ENCODE data around the gene EVI5. TPM values are rescaled to one million over a fixed set of nuclear protein-coding genes. Genes with fewer than 3 reads are reported as not detected.

The EVI5 gene
- total RNA-seq, 1 experiment from 2014 or later, result 38.2 TPM

DNA sequence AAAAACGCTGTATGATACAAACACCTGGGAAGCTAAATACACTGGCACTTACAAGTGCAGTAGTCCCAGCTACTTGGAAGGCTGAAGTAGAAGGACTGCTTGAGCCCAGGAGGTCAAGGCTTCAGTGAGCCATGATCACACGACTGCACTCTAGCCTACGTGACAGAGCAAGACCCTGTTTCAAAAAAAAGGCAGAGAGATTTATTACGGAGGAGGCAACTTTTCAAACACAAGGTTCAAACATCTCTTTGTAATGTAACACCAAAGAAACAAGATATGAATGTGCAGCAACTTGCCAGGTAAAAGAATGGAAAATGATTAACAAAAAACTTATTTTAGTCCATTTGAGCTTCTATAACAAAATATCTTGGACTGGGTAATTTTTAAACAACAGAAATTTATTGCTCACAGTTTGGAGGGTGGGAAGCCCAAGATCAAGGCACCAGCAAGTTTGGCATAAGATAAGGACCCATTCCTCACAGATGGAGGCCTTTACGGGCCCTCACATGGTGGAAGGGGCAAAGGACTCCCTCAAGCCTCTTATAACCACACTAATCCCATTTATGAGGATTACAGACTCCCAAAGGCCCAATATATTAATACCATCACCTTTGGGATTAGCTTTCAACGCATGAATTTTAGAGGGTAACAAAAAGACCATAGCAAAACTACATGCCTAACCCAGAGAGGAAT, 73.3 kb downstream of the EVI5 start:
- H3K4me2 ChIP-seq (ENCODE audit: low read length), result no peak overlapping the region
- H3K9me3 ChIP-seq (ENCODE audit: low read length), result no peaks in the 10 kb centered on the region
- no peak overlapping the region for H3K9ac ChIP-seq (ENCODE audit: low read length)
- H3K4me3 ChIP-seq (ENCODE audit: low read length), result no peak overlapping the region
- intact Hi-C loops (cut with micrococcal nuclease), result no loop called here
- ChIA-PET CTCF (no interaction called here), POLR2A (ENCODE audit: unreplicated experiment) (no interaction called here)
- ATAC-seq (no peak), DNase-seq (no peak)
- no TSS peak for BruUV-seq (replicated peaks)
- H2AFZ ChIP-seq (ENCODE audit: low read length), result no peak overlapping the region
- H3K27ac ChIP-seq (ENCODE audit: low read length), result no peak overlapping the region
- no peaks in the 10 kb centered on the region for H4K20me1 ChIP-seq (ENCODE audit: low read length)
- H3K4me1 ChIP-seq (ENCODE audit: insufficient read depth, low read length), result peaks cover 39% of the 10 kb centered on the region
- H3K9me2 ChIP-seq (replicated peaks; ENCODE audit: low read length), result no peaks in the 10 kb centered on the region
- no peaks in the 10 kb centered on the region for H3K36me3 ChIP-seq (ENCODE audit: low read depth, low read length)
- H3F3A ChIP-seq (ENCODE audit: low read length, unreplicated experiment), result no peaks in the 10 kb centered on the region
- H3K27me3 ChIP-seq (ENCODE audit: low read length), result no peaks in the 10 kb centered on the region
- TF ChIP-seq EZH2phosphoT487 (IDR thresholded peaks at IDR 0.05; ENCODE audit: borderline replicate concordance, low read length), result no peak
- TF ChIP-seq EZH2 (IDR thresholded peaks at IDR 0.05; ENCODE audit: low read length, unreplicated experiment), result no peak
- TF ChIP-seq, protein P1, sequence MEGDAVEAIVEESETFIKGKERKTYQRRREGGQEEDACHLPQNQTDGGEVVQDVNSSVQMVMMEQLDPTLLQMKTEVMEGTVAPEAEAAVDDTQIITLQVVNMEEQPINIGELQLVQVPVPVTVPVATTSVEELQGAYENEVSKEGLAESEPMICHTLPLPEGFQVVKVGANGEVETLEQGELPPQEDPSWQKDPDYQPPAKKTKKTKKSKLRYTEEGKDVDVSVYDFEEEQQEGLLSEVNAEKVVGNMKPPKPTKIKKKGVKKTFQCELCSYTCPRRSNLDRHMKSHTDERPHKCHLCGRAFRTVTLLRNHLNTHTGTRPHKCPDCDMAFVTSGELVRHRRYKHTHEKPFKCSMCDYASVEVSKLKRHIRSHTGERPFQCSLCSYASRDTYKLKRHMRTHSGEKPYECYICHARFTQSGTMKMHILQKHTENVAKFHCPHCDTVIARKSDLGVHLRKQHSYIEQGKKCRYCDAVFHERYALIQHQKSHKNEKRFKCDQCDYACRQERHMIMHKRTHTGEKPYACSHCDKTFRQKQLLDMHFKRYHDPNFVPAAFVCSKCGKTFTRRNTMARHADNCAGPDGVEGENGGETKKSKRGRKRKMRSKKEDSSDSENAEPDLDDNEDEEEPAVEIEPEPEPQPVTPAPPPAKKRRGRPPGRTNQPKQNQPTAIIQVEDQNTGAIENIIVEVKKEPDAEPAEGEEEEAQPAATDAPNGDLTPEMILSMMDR (conservative IDR thresholded peaks at IDR 0.05; ENCODE audit: low read depth, low read length), result no peak
- H3K79me2 ChIP-seq (ENCODE audit: low read length), result no peaks in the 10 kb centered on the region

DNA sequence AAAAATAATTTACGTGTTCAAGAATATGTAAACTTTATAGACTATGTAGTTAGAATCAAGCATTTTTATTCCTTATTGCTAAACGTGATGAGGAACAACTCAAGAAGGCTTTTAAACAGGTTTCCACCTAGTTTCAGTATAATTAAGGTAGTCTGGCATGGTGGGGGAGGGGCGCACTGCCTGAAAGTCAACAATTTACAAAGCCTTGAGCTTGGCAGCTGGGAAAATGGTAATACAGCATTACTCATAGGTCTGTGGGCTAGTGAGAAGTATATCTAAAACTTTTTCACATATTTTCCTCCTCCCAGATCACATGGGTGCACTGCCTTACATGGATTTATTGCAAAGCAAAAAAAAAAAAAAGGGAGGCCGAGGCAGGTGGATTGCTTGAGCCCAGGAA, 75.2 kb downstream of the EVI5 start:
- H3K27ac ChIP-seq (ENCODE audit: low read length), result no peak overlapping the region
- no peak overlapping the region for H3K9ac ChIP-seq (ENCODE audit: low read length)
- peaks cover 3% of the 10 kb centered on the region; the same call in 1 of the 2 replicates for H4K20me1 ChIP-seq (ENCODE audit: low read length)
- intact Hi-C loops (cut with micrococcal nuclease), result no loop called here
- no peaks in the 10 kb centered on the region for H3K9me3 ChIP-seq (ENCODE audit: low read length)
- H3K36me3 ChIP-seq (ENCODE audit: low read depth, low read length), result no peaks in the 10 kb centered on the region
- BruUV-seq (replicated peaks), result no TSS peak
- DNase-seq, result peak; percentile 72
- H3K27me3 ChIP-seq (ENCODE audit: low read length), result no peaks in the 10 kb centered on the region
- no peak overlapping the region for H3K4me3 ChIP-seq (ENCODE audit: low read length)
- H3K4me2 ChIP-seq (ENCODE audit: low read length), result peak overlapping the region; percentile 47; the same call in 1 of the 2 replicates
- TF ChIP-seq EZH2phosphoT487 (IDR thresholded peaks at IDR 0.05; ENCODE audit: borderline replicate concordance, low read length) (no peak), EZH2 (IDR thresholded peaks at IDR 0.05; ENCODE audit: low read length, unreplicated experiment) (no peak)
- TF ChIP-seq, protein P1 (conservative IDR thresholded peaks at IDR 0.05; ENCODE audit: low read depth, low read length), result no peak
- H2AFZ ChIP-seq (ENCODE audit: low read length), result no peak overlapping the region
- ATAC-seq, result peak; percentile 87
- H3K9me2 ChIP-seq (replicated peaks; ENCODE audit: low read length), result no peaks in the 10 kb centered on the region
- CTCF ChIA-PET, result interaction anchor here (0.6 kb wide), 1 partner anchor 27 kb away, joined by 3 read pairs; no protein-coding TSS in a partner anchor
- POLR2A ChIA-PET (ENCODE audit: unreplicated experiment), result interaction anchor here (0.6 kb wide), 1 partner anchor 49 kb away, joined by 3 read pairs; no protein-coding TSS in a partner anchor
- H3F3A ChIP-seq (ENCODE audit: low read length, unreplicated experiment), result no peaks in the 10 kb centered on the region
- peaks cover 48% of the 10 kb centered on the region for H3K4me1 ChIP-seq (ENCODE audit: insufficient read depth, low read length)
- H3K79me2 ChIP-seq (ENCODE audit: low read length), result peaks cover 4% of the 10 kb centered on the region; the same call in 1 of the 2 replicates

DNA sequence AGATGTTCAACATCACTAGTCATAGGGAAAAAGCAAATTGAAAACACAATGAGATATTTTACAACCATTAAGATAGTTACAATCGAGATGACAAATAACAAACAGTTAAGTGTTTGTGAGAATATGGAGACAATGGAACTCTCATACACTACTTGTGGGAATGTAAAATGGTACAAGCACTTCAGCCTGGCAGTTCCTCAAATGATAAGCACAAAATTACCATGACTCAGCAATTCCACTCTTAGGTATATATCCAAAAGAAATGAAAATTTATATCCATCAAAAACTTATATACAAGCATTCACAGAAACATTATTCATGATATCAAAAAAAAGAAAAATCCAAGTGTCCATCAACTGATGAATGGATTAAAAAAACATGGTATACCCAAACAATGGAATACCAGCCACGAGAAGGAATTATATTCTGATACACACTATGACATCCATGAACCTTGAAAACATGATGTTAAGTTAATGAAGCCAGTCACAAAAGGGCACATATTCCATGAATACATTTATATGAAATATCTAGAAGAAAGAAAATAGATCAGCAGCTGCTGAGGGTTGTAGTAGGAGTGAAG, 76.4 kb downstream of the EVI5 start:
- no peak for DNase-seq
- H3K4me1 ChIP-seq (ENCODE audit: insufficient read depth, low read length), result peaks cover 48% of the 10 kb centered on the region

More for the DNA sequence above, 76.4 kb downstream of the EVI5 start:
- Histone ChIP-seq H3K4me3 (ENCODE audit: low read length) (no peak overlapping the region), H3K27me3 (ENCODE audit: low read length) (no peaks in the 10 kb centered on the region), H3K36me3 (ENCODE audit: low read depth, low read length) (no peaks in the 10 kb centered on the region), H3K4me2 (ENCODE audit: low read length) (no peak overlapping the region), H3K9ac (ENCODE audit: low read length) (no peak overlapping the region), H3K9me3 (ENCODE audit: low read length) (no peaks in the 10 kb centered on the region), H3K27ac (ENCODE audit: low read length) (no peak overlapping the region), H4K20me1 (ENCODE audit: low read length) (peaks cover 3% of the 10 kb centered on the region; the same call in 1 of the 2 replicates), H3K79me2 (ENCODE audit: low read length) (peaks cover 4% of the 10 kb centered on the region; the same call in 1 of the 2 replicates), H3K9me2 (replicated peaks; ENCODE audit: low read length) (no peaks in the 10 kb centered on the region), H2AFZ (ENCODE audit: low read length) (no peak overlapping the region), H3F3A (ENCODE audit: low read length, unreplicated experiment) (no peaks in the 10 kb centered on the region)
- BruUV-seq (replicated peaks), result no TSS peak
- ATAC-seq, result no peak
- TF ChIP-seq EZH2 (IDR thresholded peaks at IDR 0.05; ENCODE audit: low read length, unreplicated experiment) (no peak), EZH2phosphoT487 (IDR thresholded peaks at IDR 0.05; ENCODE audit: borderline replicate concordance, low read length) (no peak)
- TF ChIP-seq, protein P1 (conservative IDR thresholded peaks at IDR 0.05; ENCODE audit: low read depth, low read length), result no peak
- ChIA-PET POLR2A (ENCODE audit: unreplicated experiment) (no interaction called here), CTCF (no interaction called here)
- intact Hi-C loops (cut with micrococcal nuclease), result no loop called here

Data from PC-3 (cell line).